Activated T-cell treated with anti-CD3 and anti-CD28 coated beads for 24 hours (primary cell): ENCODE results near the gene TPD52L2.
"Not testable (repeated sequence)": the region's sequence is repeated elsewhere in the genome, so short reads cannot be mapped to it uniquely, and the experiment has no call there.

Experiments used
- DNase-seq: peaks from one replicate; pipeline ENCODE4 v3.0.0-alpha.2; 2020; ENCODE audit warnings: low read depth

Gene TPD52L2

GRCh38 chr20:63878899-63879663, 14.0 kb downstream of the TPD52L2 start:
- DNase-seq = no peak

GRCh38 chr20:63880901-63881300, 15.8 kb downstream of the TPD52L2 start:
- not testable (repeated sequence) for DNase-seq

- DNase-seq = no peak
Observed at GRCh38 chr20:63881451-63882226, 16.6 kb downstream of the TPD52L2 start.

GRCh38 chr20:63882257-63883200, 17.5 kb downstream of the TPD52L2 start:
- no peak for DNase-seq

- DNase-seq = no peak
Observed at GRCh38 chr20:63883201-63883593, 18.1 kb downstream of the TPD52L2 start.

GRCh38 chr20:63884506-63885263, 19.6 kb downstream of the TPD52L2 start:
- no peak for DNase-seq

GRCh38 chr20:63885264-63886053, 20.4 kb downstream of the TPD52L2 start:
- no peak for DNase-seq

- DNase-seq = no peak
Observed at GRCh38 chr20:63886054-63886419, 21.0 kb downstream of the TPD52L2 start.

- DNase-seq = no peak
Observed at GRCh38 chr20:63886921-63887320, 21.9 kb downstream of the TPD52L2 start.

- no peak for DNase-seq
Observed at GRCh38 chr20:63889241-63890200, 24.5 kb downstream of the TPD52L2 start.

GRCh38 chr20:63890201-63890576, 25.1 kb downstream of the TPD52L2 start:
- no peak for DNase-seq

- no peak for DNase-seq
Observed at GRCh38 chr20:63890616-63891015, 25.5 kb downstream of the TPD52L2 start.

GRCh38 chr20:63891061-63892002, 26.3 kb downstream of the TPD52L2 start:
- DNase-seq = no peak

- DNase-seq = no peak
Observed at GRCh38 chr20:63892402-63892801, 27.3 kb downstream of the TPD52L2 start.

- no peak for DNase-seq
Observed at GRCh38 chr20:63893999-63894357, 28.9 kb downstream of the TPD52L2 start.

GRCh38 chr20:63894358-63895201, 29.5 kb downstream of the TPD52L2 start, which contains the start of gene DNAJC5:
TSS of gene DNAJC5 (plus strand) at chr20:63895126. CDS start at chr20:63928346, 33,220 bp downstream.
- peak; percentile 94 for DNase-seq

GRCh38 chr20:63895202-63895951, 30.3 kb downstream of the TPD52L2 start:
- DNase-seq = no peak
